Adipose tissue (tissue), 3 donors: ENCODE data around the gene OTUD5. TPM values are rescaled to one million over a fixed set of nuclear protein-coding genes. Genes with fewer than 3 reads are reported as not detected.

Experiments
- H3K27ac ChIP-seq: one replicate; pipeline ENCODE4 v1.5.1; 2013; ENCODE audit warnings: low read depth, low read length
- WGBS, 3 donors: extraction: QIAGEN DNeasy Blood & Tissue Kit; methylation state at CpG; one replicate each; pipeline ENCODE4 v1.1.7; 2013; 5-methylcytosine and 5-hydroxymethylcytosine counted together
- polyA plus RNA-seq, 3 donors: library from polyadenylated mRNA; stranded (reverse); fragments of 200-250 nt; gene quantifications; one replicate each; pipeline ENCODE4 v1.2.3, GENCODE V29; 2013
- donor health status: healthy with polysubstance abuse.
- donor health status: Bipolar disorder and iron deficiency.
- donor health status: healthy.

The OTUD5 gene
- polyA plus RNA-seq, 3 donors, result 17.6 to 37.9 (median 31.4) TPM

DNA sequence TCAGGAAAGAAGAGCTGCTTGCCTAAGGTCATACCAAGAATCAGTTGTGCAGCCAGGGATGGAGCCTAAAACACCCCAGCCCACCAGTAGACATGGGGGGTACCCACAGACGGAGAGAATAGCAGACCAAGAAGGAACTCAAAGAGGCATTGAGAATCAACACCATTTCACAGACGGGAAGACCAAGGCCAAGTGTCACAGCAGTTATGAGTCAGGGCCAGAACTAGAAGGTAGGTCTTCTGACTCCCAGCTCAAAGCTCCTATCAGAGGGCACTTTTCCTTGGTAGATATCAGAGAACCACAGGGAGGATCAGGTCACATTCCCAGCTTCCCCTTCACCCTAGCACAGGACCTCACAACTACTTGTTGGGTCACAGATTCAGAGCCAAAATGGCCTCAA, 14.5 kb downstream of the OTUD5 start:
- WGBS, 3 donors, result 70 to 88% (median 80%) methylated on average over 2 of the region's 2 CpGs
- H3K27ac ChIP-seq, result no peak overlapping the region

DNA sequence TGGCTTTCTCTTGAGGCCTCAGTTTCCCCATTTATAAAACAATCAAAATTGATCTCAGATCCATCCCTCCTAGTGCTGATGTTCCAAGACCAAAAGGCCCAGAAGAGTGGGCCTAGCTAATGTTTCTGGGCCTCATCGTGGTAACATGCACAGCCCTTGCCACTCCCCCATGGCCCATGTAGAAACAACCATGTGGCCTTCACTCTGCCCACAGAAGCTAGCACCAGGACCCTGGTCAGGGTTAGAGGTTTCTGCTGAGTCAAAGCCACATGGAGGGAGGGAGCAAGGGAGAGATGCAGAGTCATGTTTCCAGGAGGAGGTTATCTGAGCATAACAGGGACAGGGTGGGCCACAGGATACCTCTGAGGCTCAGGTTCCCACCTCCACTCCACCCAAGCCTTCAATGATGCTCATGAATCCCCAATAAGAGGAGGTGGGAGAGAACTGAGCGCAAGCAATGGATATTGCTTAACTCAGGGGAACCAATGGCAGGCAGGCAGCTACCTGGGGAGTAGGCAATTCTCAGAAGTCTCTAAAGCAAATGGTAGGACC, 16.9 kb downstream of the OTUD5 start:
- 66 to 86% (median 68%) methylated on average over 2 of the region's 2 CpGs for WGBS, 3 donors
- no peak overlapping the region for H3K27ac ChIP-seq

- no peak overlapping the region for H3K27ac ChIP-seq
- WGBS, 3 donors, result 56 to 73% (median 60%) methylated on average over 3 of the region's 3 CpGs
Measured at GRCh38 chrX:48939524-48940228, 17.7 kb downstream of the OTUD5 start.

GRCh38 chrX:48938721-48939425, 18.5 kb downstream of the OTUD5 start:
- WGBS, 3 donors, result 44 to 55% methylated on average over 1 of the region's 1 CpG; no CpG with 5 or more reads in 1 of the 3 donors
- no peak overlapping the region for H3K27ac ChIP-seq

DNA sequence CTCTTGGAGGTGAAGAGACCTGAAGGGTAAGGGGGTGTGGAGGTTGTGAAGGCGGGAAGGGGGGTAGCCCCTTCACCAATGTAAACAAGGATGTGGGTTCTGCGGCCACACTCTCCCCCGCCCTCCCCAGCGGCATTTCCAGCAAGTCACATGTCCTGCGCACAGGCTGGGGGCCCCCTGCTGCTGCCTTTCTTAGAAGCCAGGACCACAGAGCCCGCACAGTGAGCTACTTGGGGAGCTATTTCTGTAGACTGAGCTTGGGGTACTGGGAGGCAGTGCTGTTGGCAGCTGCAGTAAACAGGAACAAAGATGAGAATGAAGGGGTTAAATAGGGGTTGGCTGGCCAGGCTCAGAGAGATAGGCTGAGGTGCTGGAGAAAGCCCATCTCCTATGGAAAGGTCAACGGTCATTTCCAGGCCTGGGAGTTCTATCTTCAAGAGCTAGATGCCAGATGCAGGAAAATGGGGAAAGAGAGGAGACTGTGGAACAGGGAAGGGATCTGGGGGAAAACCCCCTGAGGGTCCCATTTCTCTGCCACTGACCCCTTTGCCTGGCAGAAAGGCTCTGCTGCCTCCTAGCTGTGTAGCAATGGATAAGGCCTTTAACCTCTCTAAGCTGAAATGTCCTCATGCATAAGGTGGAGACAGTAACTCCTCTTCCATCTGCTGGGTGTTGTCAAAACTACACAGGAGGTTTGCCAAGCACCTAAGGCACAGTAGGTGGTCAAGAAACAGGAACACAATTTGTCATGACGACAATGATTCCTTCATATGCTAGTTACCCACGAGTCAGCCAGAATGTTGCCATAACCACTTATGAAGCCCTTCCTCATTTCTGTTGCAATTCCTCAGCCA, 20.1 kb downstream of the OTUD5 start:
- WGBS, 3 donors, result 34 to 55% (median 39%) methylated on average over 9 of the region's 9 CpGs

GRCh38 chrX:48936429-48937053, 20.9 kb downstream of the OTUD5 start:
- WGBS, 3 donors, result 85 to 92% (median 87%) methylated on average over 8 of the region's 8 CpGs
- no peak overlapping the region for H3K27ac ChIP-seq

More for the DNA sequence above, 20.1 kb downstream of the OTUD5 start:
- H3K27ac ChIP-seq, result no peak overlapping the region

- 93 to 100% (median 93%) methylated on average over 1 of the region's 1 CpG for WGBS, 3 donors
- no peak overlapping the region for H3K27ac ChIP-seq
Measured at GRCh38 chrX:48935301-48935670, 22.1 kb downstream of the OTUD5 start.

DNA sequence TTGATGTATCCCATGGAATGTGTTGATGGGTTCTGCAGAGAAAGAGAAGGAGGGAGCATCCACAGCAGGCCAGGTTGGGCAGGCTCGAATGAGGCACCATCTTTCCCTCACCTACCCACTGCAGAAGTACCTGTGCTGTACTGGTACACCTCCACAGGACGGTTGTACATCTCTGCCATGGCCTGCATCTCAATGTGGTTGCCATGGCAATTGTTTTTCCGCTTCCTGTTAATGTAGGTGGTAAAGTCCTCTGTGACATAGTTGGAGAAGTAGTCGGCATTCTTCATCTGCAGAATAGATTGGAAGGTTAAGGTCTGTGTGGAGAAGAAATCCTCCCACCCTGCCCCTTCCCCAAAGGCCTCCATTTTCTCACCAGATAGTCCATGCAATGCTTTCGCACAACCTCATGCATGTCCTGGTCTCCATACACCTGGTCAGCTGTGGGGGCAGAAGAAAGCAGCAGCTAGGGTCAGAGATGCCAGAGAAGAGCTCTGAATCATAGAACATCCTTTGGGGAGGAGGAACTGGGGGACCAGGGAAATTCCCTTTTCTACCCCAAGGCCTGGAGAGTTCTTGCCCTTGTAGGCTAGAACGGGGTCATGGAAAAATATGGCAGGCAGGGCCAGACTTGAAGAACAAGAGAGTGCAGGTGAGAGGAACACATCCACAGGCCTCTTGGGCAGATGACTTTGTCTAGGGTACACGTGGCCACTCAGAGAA, 22.7 kb downstream of the OTUD5 start:
- WGBS, 3 donors, result 71 to 82% (median 82%) methylated on average over 7 of the region's 7 CpGs
- H3K27ac ChIP-seq, result no peak overlapping the region

GRCh38 chrX:48933757-48934156, 23.6 kb downstream of the OTUD5 start:
- WGBS, 3 donors, result 75 to 92% (median 84%) methylated on average over 2 of the region's 2 CpGs

GRCh38 chrX:48927736-48928382, 29.5 kb downstream of the OTUD5 start:
- 64 to 86% (median 76%) methylated on average over 2 of the region's 2 CpGs for WGBS, 3 donors
- no peak overlapping the region for H3K27ac ChIP-seq

More at GRCh38 chrX:48933757-48934156, 23.6 kb downstream of the OTUD5 start:
- H3K27ac ChIP-seq, result no peak overlapping the region

GRCh38 chrX:48927123-48927522, 30.3 kb downstream of the OTUD5 start:
- no peak overlapping the region for H3K27ac ChIP-seq
- WGBS, 3 donors, result 59 to 91% (median 78%) methylated on average over 5 of the region's 5 CpGs

- no peak overlapping the region for H3K27ac ChIP-seq
- WGBS, 3 donors, result 79 to 94% (median 84%) methylated on average over 3 to 5 of the region's 5 CpGs
Measured at GRCh38 chrX:48924270-48924669, 33.1 kb downstream of the OTUD5 start.

- no peak overlapping the region for H3K27ac ChIP-seq
- WGBS, 3 donors, result 82 to 96% (median 91%) methylated on average over 10 to 13 of the region's 13 CpGs
Measured at GRCh38 chrX:48923771-48924170, 33.6 kb downstream of the OTUD5 start.

DNA sequence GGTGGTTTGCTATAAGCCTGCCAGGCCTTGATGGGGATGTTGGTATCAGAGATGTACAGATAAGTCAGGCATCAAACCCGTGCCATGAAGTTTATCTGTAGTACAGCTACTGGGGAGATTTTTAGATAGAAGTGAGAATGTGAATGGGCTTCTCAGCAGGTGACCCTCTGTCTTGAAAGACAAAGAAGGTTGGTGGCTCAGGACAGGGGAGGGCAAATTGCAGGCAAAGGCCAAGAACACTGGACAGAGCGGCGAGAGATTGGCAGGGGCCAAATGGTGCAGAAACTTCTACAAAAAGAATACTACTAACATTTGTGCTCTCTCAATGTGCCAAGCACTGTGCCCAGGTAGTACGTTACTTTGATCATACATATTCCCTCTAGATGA, 36.7 kb downstream of the OTUD5 start:
- 66 to 84% (median 84%) methylated on average over 4 of the region's 4 CpGs for WGBS, 3 donors
- H3K27ac ChIP-seq, result no peak overlapping the region

DNA sequence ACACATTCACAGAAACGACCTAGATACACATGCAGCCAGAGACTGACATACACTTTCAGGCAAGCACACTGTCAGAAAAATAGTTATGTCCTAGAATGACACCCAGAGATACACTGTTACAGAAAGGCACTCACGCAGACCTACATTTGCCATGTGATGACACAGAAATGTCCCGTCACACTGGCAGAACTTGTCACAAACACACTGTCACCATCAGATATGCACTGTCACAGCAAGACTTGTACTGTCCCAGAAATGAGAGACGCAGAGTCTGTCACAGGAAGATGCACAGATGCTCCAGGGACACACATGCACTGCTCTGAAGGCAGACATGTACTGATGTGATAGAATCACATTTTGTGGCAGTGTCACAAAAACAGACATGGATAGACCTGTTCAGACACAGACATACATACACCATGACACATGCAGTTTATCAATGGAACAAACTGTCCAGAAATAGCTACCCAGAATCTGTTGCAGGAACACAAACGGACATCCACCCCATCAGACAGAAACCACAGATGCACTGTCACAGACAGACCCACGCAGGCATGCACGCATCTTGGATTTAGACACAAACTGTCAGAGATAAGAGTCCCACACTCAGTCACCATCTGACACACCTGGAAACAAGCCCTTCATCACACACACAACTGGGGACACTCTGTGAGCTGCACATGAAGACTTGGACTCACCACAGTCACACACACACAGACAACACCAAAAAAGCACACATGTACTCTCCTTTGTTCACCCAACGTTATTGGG, 37.3 kb downstream of the OTUD5 start:
- H3K27ac ChIP-seq, result no peak overlapping the region
- 40 to 59% (median 56%) methylated on average over 8 of the region's 8 CpGs for WGBS, 3 donors

- 1 to 17% (median 1%) methylated on average over 15 of the region's 15 CpGs for WGBS, 3 donors
Measured at GRCh38 chrX:48919360-48919841, 38.0 kb downstream of the OTUD5 start.

More at GRCh38 chrX:48919360-48919841, 38.0 kb downstream of the OTUD5 start:
- no peak overlapping the region for H3K27ac ChIP-seq
